ENCODE data around the gene USP14. TPM values are rescaled to one million over a fixed set of nuclear protein-coding genes. Genes with fewer than 3 reads are reported as not detected.
A peak's percentile ranks its signal among the peaks of the same experiment; 100 is the strongest.
"Not testable (repeated sequence)": the region's sequence is repeated elsewhere in the genome, so short reads cannot be mapped to it uniquely, and the experiment has no call there.

USP14 gene
- 22.9 and 27.7 TPM in 2 replicates for total RNA-seq

- DNase-seq (ENCODE audit: low read depth, low spot score): peak; percentile 91
Observed at GRCh38 chr18:158128-159036, at the start of gene USP14. TSS of gene USP14 (plus strand) at chr18:158557. CDS start at chr18:158699, 142 bp downstream.

- DNase-seq (ENCODE audit: low read depth, low spot score): not testable (repeated sequence)
Observed at GRCh38 chr18:108665-109063, 49.7 kb upstream of the USP14 start.

- DNase-seq (ENCODE audit: low read depth, low spot score): not testable (repeated sequence)
Observed at GRCh38 chr18:109130-109921, 49.0 kb upstream of the USP14 start.

- not testable (repeated sequence) for DNase-seq (ENCODE audit: low read depth, low spot score)
Observed at GRCh38 chr18:109922-110261, 48.5 kb upstream of the USP14 start.

GRCh38 chr18:110351-111201 lies 47.8 kb upstream of the USP14 start:
- DNase-seq (ENCODE audit: low read depth, low spot score): not testable (repeated sequence)

GRCh38 chr18:111306-112014 lies 46.9 kb upstream of the USP14 start:
- no peak for DNase-seq (ENCODE audit: low read depth, low spot score)

- not testable (repeated sequence) for DNase-seq (ENCODE audit: low read depth, low spot score)
Observed at GRCh38 chr18:112015-112733, 46.2 kb upstream of the USP14 start.

- DNase-seq (ENCODE audit: low read depth, low spot score): not testable (repeated sequence)
Observed at GRCh38 chr18:120539-121260, 37.7 kb upstream of the USP14 start.

- no peak for DNase-seq (ENCODE audit: low read depth, low spot score)
Observed at GRCh38 chr18:135045-135444, 23.3 kb upstream of the USP14 start.

GRCh38 chr18:136433-136832 lies 21.9 kb upstream of the USP14 start:
- DNase-seq (ENCODE audit: low read depth, low spot score): no peak

- DNase-seq (ENCODE audit: low read depth, low spot score): no peak
Observed at GRCh38 chr18:137327-137726, 21.0 kb upstream of the USP14 start.

GRCh38 chr18:140670-141266 lies 17.6 kb upstream of the USP14 start:
- DNase-seq (ENCODE audit: low read depth, low spot score): no peak

- not testable (repeated sequence) for DNase-seq (ENCODE audit: low read depth, low spot score)
Observed at GRCh38 chr18:142624-143296, 15.6 kb upstream of the USP14 start.

- DNase-seq (ENCODE audit: low read depth, low spot score): no peak
Observed at GRCh38 chr18:148841-149240, 9.5 kb upstream of the USP14 start.

GRCh38 chr18:154151-154550 lies 4.2 kb upstream of the USP14 start:
- DNase-seq (ENCODE audit: low read depth, low spot score): no peak

GRCh38 chr18:155688-156087 lies 2.7 kb upstream of the USP14 start:
- no peak for DNase-seq (ENCODE audit: low read depth, low spot score)

GRCh38 chr18:156514-157230 lies 1.7 kb upstream of the USP14 start:
- DNase-seq (ENCODE audit: low read depth, low spot score): no peak

All from pulmonary artery endothelial cell (primary cell).